AG09319 (cell line): ENCODE data around the gene GUK1.

Experiments
- DNase-seq: peaks from one replicate; pipeline ENCODE4 v3.0.0-alpha.2; 2010; ENCODE audit warnings: low read depth; ENCODE audit errors: extremely low read depth
- CTCF ChIP-seq: IDR thresholded peaks from 2 replicates; pipeline ENCODE4 v1.5.1; 2011; ENCODE audit warnings: low read depth, mild to moderate bottlenecking, inconsistent platforms, low read length, moderate library complexity

The GUK1 gene

GRCh38 chr1:228144193-228144992 lies 4.3 kb downstream of the GUK1 start:
- no peak for DNase-seq
- TF ChIP-seq CTCF, result no peak

GRCh38 chr1:228144993-228145343 lies 4.9 kb downstream of the GUK1 start:
- no peak for DNase-seq
- no peak for TF ChIP-seq CTCF

GRCh38 chr1:228145463-228146416 lies 5.7 kb downstream of the GUK1 start:
- no peak for TF ChIP-seq CTCF
- DNase-seq, result no peak

DNA sequence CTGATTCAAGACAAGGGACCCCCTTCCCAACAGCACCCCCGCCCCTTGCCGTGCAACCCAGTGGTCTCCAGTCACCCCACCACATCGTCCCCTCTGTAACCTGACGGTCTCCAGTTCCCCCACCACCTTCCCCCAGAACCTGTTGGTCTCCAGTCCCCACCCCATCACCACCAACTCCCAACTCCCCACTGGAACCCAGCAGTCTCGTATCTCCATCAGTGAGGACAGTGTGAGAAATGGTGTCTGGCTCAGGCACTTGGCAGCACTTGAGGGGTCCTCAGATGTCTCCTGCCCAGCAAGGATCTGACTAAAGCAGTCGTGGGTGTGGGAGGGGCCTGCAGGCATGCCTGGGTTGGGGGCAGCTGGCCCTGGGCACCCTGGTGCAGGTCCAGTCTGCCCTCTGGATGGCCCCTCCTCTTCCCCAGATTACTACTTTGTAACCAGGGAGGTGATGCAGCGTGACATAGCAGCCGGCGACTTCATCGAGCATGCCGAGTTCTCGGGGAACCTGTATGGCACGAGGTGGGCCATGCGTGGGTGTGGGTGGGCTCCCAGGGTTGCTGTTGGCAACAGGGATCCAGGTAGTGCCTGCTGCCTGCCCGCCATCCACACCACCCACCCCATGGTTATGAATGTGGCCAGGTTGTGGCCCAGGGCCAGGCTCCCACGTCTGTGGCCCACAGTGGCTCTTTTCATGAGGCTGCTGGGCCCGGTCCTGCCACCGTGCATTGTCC lies 6.5 kb downstream of the GUK1 start:
- TF ChIP-seq CTCF, result no peak
- no peak for DNase-seq

- DNase-seq, result no peak
- no peak for TF ChIP-seq CTCF
Observed at GRCh38 chr1:228147151-228147693, 7.1 kb downstream of the GUK1 start.

DNA sequence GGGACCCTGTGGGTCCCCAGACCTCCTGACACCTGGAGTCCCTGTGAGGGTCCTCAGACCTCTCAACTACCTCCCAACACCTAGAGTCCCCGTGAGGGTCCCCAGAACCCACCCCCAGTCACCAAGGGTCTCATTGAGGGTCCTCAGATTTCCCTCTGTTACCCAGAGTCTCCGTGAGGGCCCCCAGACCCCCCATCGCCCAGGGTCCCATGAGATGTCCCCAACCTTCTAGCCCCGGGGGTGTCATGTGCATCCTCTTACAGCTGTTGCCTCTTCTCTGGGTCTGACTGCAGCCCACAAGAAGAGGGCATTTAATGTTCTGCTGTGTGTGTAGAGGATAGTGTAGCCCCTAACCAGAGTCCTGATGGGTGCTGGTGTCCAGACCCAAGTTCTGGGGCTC lies 7.7 kb downstream of the GUK1 start:
- DNase-seq, result no peak
- no peak for TF ChIP-seq CTCF
